ENCODE data around the gene ZNF224. TPM values are rescaled to one million over a fixed set of nuclear protein-coding genes. Genes with fewer than 3 reads are reported as not detected.

ZNF224 gene
- total RNA-seq, 1 experiment from 2014 or later = 24.7 TPM

DNA sequence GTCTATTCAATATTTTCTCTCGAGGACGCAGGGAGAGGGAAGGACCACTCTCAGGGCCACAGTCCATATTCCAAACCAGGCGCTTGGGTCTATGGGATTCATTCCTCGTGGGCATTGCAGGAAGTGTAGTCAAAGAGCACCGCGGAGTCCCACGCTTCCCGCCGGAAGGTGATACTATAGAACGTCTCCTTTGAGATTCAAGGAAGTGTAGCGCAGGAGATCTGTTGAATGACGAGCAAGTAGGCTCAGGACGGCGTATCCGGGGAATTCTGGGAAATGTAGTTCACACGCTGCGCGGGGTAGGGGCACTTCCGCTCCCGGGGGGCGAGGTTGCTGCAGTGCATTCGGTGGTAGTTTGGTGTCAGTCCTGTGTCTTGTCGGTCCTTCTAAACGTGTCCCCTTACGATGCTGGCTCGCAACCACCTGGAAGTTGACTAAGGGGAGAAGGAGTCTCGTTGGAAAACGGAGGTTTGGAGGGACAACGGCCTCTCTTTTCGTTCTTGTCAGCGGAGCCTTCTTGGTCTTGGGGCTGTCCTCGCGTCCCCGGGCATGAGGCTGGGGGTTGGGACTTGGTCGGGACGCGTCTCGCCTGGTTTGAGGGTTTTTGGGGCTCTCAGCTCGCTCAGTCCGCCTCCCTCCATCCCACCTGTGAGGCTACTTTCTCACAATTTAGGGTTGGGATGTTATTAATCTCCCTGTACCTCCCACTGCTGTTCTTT, 22.2 kb upstream of the ZNF224 start, which contains the start of gene ZNF284:
ZNF284 (plus strand) TSS at position 336 of the 719 bp plus-strand sequence. CDS start 4,231 bp downstream, outside the sequence.
- Mint-ChIP-seq H3K9me3 (ENCODE audit: unreplicated experiment) (peaks cover 29% of the 10 kb centered on the region), H3K36me3 (ENCODE audit: insufficient read depth, unreplicated experiment) (peaks cover 22% of the 10 kb centered on the region), H3K4me3 (ENCODE audit: unreplicated experiment) (peak within 1 kb of the TSS; percentile 83), H3K27me3 (ENCODE audit: insufficient read depth, unreplicated experiment) (no peaks in the 10 kb centered on the region), H3K27ac (ENCODE audit: unreplicated experiment) (peak within 1 kb of the TSS; percentile 85), H3K4me1 (ENCODE audit: low read depth, unreplicated experiment) (peaks cover 14% of the 10 kb centered on the region)
- H3K4me3 ChIP-seq (ENCODE audit: low read depth, low read length) = peak within 1 kb of the TSS; percentile 77
- TF ChIP-seq, protein P1, sequence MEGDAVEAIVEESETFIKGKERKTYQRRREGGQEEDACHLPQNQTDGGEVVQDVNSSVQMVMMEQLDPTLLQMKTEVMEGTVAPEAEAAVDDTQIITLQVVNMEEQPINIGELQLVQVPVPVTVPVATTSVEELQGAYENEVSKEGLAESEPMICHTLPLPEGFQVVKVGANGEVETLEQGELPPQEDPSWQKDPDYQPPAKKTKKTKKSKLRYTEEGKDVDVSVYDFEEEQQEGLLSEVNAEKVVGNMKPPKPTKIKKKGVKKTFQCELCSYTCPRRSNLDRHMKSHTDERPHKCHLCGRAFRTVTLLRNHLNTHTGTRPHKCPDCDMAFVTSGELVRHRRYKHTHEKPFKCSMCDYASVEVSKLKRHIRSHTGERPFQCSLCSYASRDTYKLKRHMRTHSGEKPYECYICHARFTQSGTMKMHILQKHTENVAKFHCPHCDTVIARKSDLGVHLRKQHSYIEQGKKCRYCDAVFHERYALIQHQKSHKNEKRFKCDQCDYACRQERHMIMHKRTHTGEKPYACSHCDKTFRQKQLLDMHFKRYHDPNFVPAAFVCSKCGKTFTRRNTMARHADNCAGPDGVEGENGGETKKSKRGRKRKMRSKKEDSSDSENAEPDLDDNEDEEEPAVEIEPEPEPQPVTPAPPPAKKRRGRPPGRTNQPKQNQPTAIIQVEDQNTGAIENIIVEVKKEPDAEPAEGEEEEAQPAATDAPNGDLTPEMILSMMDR (IDR thresholded peaks at IDR 0.05; ENCODE audit: insufficient read depth in 1 of 2, low read depth in 1 of 2, low read length in 1 of 2, severe bottlenecking in 1 of 2, unreplicated experiment in 1 of 2) = no peak
- intact Hi-C loops (cut with micrococcal nuclease; ENCODE audit: unreplicated experiment) = loop anchor here (1.0 kb wide), 5 partner anchors 21 to 88 kb away; partner anchors contain the start of genes ZNF155, ZNF224, ZNF225 and ZNF230
- peak; percentile 91 to 94 for DNase-seq
- H3K36me3 ChIP-seq (ENCODE audit: control insufficient read depth, insufficient read depth, low read length) = no peaks in the 10 kb centered on the region
- no peaks in the 10 kb centered on the region for H3K27me3 ChIP-seq (replicated peaks; ENCODE audit: control insufficient read depth, insufficient read depth, low read length)
- peaks cover 3% of the 10 kb centered on the region; the same call in 1 of the 2 replicates for H3K4me1 ChIP-seq
- H3K9me3 ChIP-seq = 0 out of 2 replicates have a peak, but pooled peaks cover 5% of the 10 kb centered on the region
- BruUV-seq (replicated peaks) = no TSS peak
- ChIA-PET POLR2A (no interaction called here), CTCF (no interaction called here)

DNA sequence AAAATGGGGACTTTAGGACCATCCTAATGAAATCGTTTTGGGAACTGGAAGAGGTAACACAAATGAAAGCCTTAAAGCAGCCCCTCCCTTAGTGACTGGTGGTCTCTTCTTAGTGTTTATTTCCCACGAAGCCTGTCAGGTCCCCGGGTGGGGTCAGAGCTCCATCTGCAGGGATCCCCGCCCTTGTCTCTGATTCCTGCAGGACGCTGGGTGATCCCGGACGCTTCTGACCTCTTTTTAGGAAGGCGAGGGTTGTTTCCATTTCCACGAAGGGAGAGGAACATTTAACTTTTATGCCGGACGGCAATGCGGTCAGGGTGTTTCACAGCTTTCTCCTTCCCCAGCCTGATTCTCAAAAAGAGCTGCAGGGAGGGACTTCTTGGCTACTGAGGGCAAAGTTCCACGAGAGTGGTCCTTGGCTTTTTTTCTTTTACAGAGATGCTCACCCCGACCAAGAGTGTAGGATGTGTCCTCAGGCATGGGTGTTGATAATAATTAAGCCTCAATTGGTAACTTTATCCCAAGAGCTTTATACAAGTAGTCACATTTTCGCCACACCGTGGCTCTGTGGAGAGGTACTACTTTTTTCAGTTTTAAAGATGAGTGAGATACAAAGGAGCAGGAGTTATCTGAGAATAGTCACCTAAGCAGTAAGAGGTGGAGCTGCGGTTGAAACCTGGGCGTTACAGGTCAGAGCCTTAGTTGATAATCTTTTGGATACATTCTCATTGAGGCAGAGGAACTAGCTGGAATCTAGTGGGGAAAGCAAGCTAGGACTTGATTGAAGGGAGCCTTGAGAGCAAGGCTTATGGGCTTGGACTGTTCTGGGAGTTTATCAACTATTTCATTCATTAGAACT, 21.4 kb upstream of the ZNF224 start:
- CTCF ChIA-PET = no interaction called here
- peak overlapping the region; percentile 83 for H3K4me3 Mint-ChIP-seq (ENCODE audit: unreplicated experiment)

More for the DNA sequence above, 21.4 kb upstream of the ZNF224 start:
- BruUV-seq (replicated peaks) = TSS peak; percentile 60
- Histone ChIP-seq H3K4me3 (ENCODE audit: low read depth, low read length) (peak overlapping the region; percentile 77), H3K27me3 (replicated peaks; ENCODE audit: control insufficient read depth, insufficient read depth, low read length) (no peaks in the 10 kb centered on the region), H3K36me3 (ENCODE audit: control insufficient read depth, insufficient read depth, low read length) (no peaks in the 10 kb centered on the region), H3K4me1 (peaks cover 3% of the 10 kb centered on the region; the same call in 1 of the 2 replicates), H3K9me3 (0 out of 2 replicates have a peak, but pooled peaks cover 5% of the 10 kb centered on the region)
- H3K9me3 Mint-ChIP-seq (ENCODE audit: unreplicated experiment) = peaks cover 21% of the 10 kb centered on the region
- peaks cover 14% of the 10 kb centered on the region for H3K4me1 Mint-ChIP-seq (ENCODE audit: low read depth, unreplicated experiment)
- TF ChIP-seq, protein P1 (IDR thresholded peaks at IDR 0.05; ENCODE audit: insufficient read depth in 1 of 2, low read depth in 1 of 2, low read length in 1 of 2, severe bottlenecking in 1 of 2, unreplicated experiment in 1 of 2) = no peak
- peaks cover 19% of the 10 kb centered on the region for H3K36me3 Mint-ChIP-seq (ENCODE audit: insufficient read depth, unreplicated experiment)
- intact Hi-C loops (cut with micrococcal nuclease; ENCODE audit: unreplicated experiment) = loop anchor here (1.0 kb wide), 5 partner anchors 21 to 88 kb away; partner anchors contain the start of genes ZNF155, ZNF224, ZNF225 and ZNF230
- no peaks in the 10 kb centered on the region for H3K27me3 Mint-ChIP-seq (ENCODE audit: insufficient read depth, unreplicated experiment)
- POLR2A ChIA-PET = no interaction called here
- H3K27ac Mint-ChIP-seq (ENCODE audit: unreplicated experiment) = no peak overlapping the region
- DNase-seq = peak in 1 of 2 experiments; percentile 29
